ENCODE results near the gene PPFIA1. TPM values are rescaled to one million over a fixed set of nuclear protein-coding genes. Genes with fewer than 3 reads are reported as not detected.
"Not testable (repeated sequence)": the region's sequence is repeated elsewhere in the genome, so short reads cannot be mapped to it uniquely, and the experiment has no call there.

Gene PPFIA1
- total RNA-seq, 6 experiments from 2014 or later = 21.1 to 27.0 (median 22.7) TPM

DNA sequence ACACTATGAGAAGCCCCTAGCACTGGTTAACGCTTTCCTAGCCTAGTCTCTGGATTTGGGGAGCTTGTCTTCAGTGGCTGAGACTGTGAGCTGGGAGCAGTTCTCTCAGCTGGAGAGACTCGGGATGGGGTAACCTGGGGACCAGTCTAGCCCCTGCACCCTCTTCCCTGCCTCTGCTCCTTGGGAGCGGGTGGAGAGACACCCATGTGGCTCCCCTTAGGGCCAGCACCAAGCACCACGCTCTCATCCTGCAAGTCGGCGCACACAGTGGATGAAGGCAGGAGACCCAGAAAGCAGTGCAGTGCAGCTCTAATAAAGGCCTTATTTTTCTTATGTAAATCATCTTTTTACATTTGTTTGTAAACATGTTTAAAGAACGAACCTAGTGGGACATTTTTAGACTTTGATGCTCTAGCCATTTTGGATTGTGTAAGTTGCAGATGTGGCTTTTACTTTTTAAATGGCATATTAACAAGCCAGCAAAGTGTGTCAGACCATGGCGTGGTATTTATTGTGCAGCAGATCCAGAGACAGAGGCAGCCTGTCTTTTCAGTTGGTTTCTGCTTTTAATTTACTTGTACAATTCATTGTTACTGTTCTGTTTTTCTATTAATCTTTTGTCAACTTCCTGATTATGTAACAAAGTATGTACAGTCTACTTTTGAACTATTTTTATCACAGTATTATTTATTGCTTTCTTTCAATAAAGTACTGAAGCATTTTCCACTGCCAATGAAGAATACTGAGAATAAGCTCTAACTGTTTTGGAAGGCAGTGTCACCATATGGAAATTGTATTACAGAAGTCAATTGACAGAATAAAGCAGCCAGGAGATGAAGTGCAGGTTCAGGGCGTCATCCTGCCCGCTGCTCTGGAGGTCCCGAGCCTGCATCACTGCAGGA lies 113.4 kb downstream of the PPFIA1 start:
- peaks cover 0 to 23% (median 2%) of the 10 kb centered on the region in 4 donors for H3K36me3 ChIP-seq
- WGBS (ENCODE audit: insufficient coverage, low coverage, low lambda C conversion rate, missing lambda C conversion rate) = 81% methylated on average over 8 of the region's 11 CpGs
- peak in 1 of 3 donors; percentile 23 for DNase-seq

DNA sequence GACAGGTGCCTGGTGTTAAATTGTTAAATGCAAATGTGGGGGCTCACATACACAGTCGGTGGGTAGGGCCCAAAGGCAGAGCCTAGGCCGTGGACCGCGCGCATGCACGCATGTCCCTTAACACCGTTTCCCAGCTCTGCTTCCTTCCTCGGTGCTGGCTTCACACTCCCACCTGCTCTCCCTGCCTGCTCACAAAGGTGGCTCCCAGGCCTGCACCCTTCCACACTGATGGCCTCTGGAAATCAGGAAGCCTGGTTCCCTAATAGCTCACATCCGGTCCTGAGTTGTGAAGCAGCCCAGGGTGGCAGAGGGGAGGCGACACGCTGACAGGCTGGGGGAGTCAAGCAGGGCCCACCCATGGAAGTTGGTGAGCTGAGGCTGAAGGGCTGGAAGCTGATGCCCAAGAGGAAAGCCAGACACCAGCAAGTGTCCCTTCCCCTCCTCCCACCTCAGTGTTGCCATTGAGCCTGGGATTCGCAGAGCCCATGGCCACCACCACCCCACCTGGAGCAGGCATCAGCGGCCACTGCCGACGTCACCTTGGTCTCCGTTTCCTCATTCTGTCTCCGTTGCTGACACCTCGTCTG lies 114.2 kb downstream of the PPFIA1 start:
- peak in 1 of 3 donors; percentile 35 for DNase-seq
- intact Hi-C loops (cut with DNase I) = no loop called here
- Histone ChIP-seq H3K9me3 (no peaks in the 10 kb centered on the region), H3K4me3 (no peak overlapping the region), H3K27me3 (no peaks in the 10 kb centered on the region), H3K27ac (no peak overlapping the region), H3K36me3 (peaks cover 0 to 20% (median 0%) of the 10 kb centered on the region in 4 donors), H3K4me1 (no peaks in the 10 kb centered on the region)
- WGBS (ENCODE audit: insufficient coverage, low coverage, low lambda C conversion rate, missing lambda C conversion rate) = 94% methylated on average over 14 of the region's 18 CpGs
- peak in 1 of 4 donors; percentile 34 for ATAC-seq
- TF ChIP-seq, protein P1, sequence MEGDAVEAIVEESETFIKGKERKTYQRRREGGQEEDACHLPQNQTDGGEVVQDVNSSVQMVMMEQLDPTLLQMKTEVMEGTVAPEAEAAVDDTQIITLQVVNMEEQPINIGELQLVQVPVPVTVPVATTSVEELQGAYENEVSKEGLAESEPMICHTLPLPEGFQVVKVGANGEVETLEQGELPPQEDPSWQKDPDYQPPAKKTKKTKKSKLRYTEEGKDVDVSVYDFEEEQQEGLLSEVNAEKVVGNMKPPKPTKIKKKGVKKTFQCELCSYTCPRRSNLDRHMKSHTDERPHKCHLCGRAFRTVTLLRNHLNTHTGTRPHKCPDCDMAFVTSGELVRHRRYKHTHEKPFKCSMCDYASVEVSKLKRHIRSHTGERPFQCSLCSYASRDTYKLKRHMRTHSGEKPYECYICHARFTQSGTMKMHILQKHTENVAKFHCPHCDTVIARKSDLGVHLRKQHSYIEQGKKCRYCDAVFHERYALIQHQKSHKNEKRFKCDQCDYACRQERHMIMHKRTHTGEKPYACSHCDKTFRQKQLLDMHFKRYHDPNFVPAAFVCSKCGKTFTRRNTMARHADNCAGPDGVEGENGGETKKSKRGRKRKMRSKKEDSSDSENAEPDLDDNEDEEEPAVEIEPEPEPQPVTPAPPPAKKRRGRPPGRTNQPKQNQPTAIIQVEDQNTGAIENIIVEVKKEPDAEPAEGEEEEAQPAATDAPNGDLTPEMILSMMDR (IDR thresholded peaks at IDR 0.05) = no peak
- TF ChIP-seq POLR2A (IDR thresholded peaks at IDR 0.05) = no peak

More for the DNA sequence above, 113.4 kb downstream of the PPFIA1 start:
- ATAC-seq = peak in 1 of 4 donors; percentile 40
- H3K9me3 ChIP-seq = no peaks in the 10 kb centered on the region
- H3K4me3 ChIP-seq = no peak overlapping the region
- H3K27me3 ChIP-seq = no peaks in the 10 kb centered on the region
- no peaks in the 10 kb centered on the region for H3K4me1 ChIP-seq
- TF ChIP-seq, protein P1 (IDR thresholded peaks at IDR 0.05) = no peak
- no peak for TF ChIP-seq POLR2A (IDR thresholded peaks at IDR 0.05)
- H3K27ac ChIP-seq = no peak overlapping the region
- intact Hi-C loops (cut with DNase I) = no loop called here

DNA sequence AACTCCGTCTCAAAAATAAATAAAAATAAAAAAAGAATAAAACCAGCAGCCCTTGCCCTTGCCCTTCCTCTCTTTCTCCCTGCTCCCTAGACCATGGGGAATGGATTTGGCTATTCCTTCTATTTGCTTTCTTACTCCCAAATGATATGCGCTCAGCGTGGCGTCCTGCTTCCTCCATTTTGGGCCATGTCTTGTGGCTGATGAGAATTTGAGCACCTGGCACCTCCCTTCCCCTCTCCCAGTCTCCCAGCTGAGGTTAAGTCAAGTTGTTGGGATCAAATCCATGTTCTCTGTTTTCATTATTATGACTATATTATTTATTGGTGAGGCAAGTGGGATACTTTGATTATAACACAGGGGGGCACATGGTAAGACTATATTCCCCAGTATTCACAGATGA lies 117.1 kb downstream of the PPFIA1 start:
- ATAC-seq = no peak
- H3K27ac ChIP-seq = no peak overlapping the region
- H3K36me3 ChIP-seq = peaks cover 0 to 17% (median 0%) of the 10 kb centered on the region in 4 donors
- DNase-seq = no peak
- WGBS (ENCODE audit: insufficient coverage, low coverage, low lambda C conversion rate, missing lambda C conversion rate) = 100% methylated on average over 4 of the region's 4 CpGs
- no peak for TF ChIP-seq POLR2A (IDR thresholded peaks at IDR 0.05)
- TF ChIP-seq, protein P1 (IDR thresholded peaks at IDR 0.05) = no peak
- no peaks in the 10 kb centered on the region for H3K4me1 ChIP-seq
- intact Hi-C loops (cut with DNase I) = no loop called here
- no peak overlapping the region for H3K4me3 ChIP-seq
- no peaks in the 10 kb centered on the region for H3K27me3 ChIP-seq
- no peaks in the 10 kb centered on the region for H3K9me3 ChIP-seq

DNA sequence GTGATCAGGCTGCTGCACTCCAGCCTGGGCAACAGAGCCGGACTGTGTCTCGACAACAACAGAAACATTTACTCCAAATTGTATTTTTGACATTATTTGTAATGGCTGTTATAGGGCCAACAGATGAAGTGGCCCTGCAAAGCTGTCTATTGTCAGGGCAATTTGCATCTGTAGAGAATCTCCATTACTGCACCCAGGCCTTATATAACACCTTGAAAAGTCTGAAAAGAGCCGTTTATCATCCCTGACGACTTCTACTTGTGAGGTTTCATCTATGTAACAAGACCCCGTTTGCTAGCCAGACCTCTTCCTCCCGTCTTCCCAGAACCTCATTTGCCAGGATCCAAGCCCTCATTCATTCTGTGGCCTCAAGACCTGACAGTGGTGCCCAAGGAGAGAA lies 118.7 kb downstream of the PPFIA1 start:
- DNase-seq = no peak
- TF ChIP-seq, protein P1 (IDR thresholded peaks at IDR 0.05) = no peak
- TF ChIP-seq POLR2A (IDR thresholded peaks at IDR 0.05) = no peak
- Histone ChIP-seq H3K9me3 (no peaks in the 10 kb centered on the region), H3K27ac (no peak overlapping the region), H3K27me3 (no peaks in the 10 kb centered on the region), H3K36me3 (peaks cover 0 to 13% (median 0%) of the 10 kb centered on the region in 4 donors), H3K4me3 (no peak overlapping the region), H3K4me1 (no peaks in the 10 kb centered on the region)
- ATAC-seq = no peak
- 95% methylated on average over 6 of the region's 6 CpGs for WGBS (ENCODE audit: insufficient coverage, low coverage, low lambda C conversion rate, missing lambda C conversion rate)
- intact Hi-C loops (cut with DNase I) = no loop called here

DNA sequence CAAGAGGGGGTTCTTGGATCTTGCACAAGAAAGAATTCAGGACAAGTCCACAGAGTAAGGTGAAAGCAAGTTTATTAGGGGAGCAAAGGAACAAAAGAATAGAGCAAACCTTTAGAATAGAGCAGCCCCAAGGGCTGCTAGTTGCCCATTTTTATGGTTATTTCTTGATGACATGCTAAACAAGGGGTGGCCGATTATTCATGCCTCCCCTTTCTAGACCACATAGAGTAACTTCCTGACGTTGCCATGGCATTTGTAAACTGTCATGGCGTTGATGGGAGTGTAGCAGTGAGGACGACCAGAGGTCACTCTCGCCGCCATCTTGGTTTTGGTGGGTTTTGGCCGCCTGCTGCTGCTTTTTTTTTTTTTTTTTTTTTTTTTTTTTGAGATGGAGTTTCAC lies 120.4 kb downstream of the PPFIA1 start:
- H3K36me3 ChIP-seq; H3K4me3 ChIP-seq; H3K4me1 ChIP-seq; ATAC-seq; intact Hi-C loops (cut with DNase I); H3K27me3 ChIP-seq; H3K27ac ChIP-seq; DNase-seq; H3K9me3 ChIP-seq: not testable (repeated sequence)
- 100% methylated on average over 1 of the region's 7 CpGs for WGBS (ENCODE audit: insufficient coverage, low coverage, low lambda C conversion rate, missing lambda C conversion rate)

All from right lobe of liver (tissue), 6 donors.